ENCODE results near the gene AKAP6. TPM values are rescaled to one million over a fixed set of nuclear protein-coding genes. Genes with fewer than 3 reads are reported as not detected.

Gene AKAP6
- total and polyA plus RNA-seq, 2 of the 8 experiments (the other 6 are each of a cell fraction or from before 2014, with no cell fraction given) = 0.09 to 0.89 TPM

DNA sequence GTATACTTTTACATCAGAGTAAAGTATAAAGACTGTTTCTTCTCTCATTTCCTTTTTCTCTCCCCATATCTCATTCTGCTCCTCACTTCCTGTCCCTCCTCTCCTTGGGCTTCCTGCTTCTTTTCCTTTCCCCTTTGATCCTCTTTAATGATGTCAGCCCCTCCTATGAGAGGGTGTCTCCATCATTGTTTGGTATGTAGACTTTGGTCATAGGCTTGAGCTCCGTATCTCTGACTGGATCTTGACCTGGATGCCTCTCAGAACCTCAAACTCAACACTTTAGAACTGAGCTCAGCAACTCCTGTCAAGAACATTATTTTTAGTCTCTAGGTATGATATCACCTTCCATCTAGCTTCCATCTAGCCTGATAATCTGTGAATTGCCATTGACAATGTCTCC, 50.3 kb downstream of the AKAP6 start:
- Histone ChIP-seq H3K23me2 (ENCODE audit: low read depth, low read length) (no peaks in the 10 kb centered on the region), H3K4me1 (replicated peaks in 1 of 4; ENCODE audit: control insufficient read depth in 3 of 4, insufficient read depth in 4 of 4, low read length in 3 of 4) (no peaks in the 10 kb centered on the region), H3K36me3 (ENCODE audit: control insufficient read depth in 2 of 4, insufficient read depth in 4 of 4, low read length in 3 of 4) (no peaks in the 10 kb centered on the region), H4K91ac (replicated peaks; ENCODE audit: insufficient read length, low read length) (no peak overlapping the region), H4K20me1 (replicated peaks in 1 of 2; ENCODE audit: control insufficient read depth in 1 of 2, insufficient read depth in 2 of 2, low read length in 2 of 2) (no peaks in the 10 kb centered on the region), H3K4me3 (ENCODE audit: extremely low read depth in 1 of 4, insufficient read depth in 2 of 4, low read depth in 3 of 4, low read length in 4 of 4) (no peak overlapping the region), H2AFZ (ENCODE audit: low read length) (no peak overlapping the region), H3K27me3 (replicated peaks in 1 of 4; ENCODE audit: control insufficient read depth in 3 of 4, extremely low read depth in 1 of 4, insufficient read depth in 3 of 4, low read length in 3 of 4) (no peaks in the 10 kb centered on the region), H2BK5ac (ENCODE audit: low read depth, low read length) (no peak overlapping the region), H3K4me2 (ENCODE audit: insufficient read depth in 1 of 2, low read depth in 2 of 2, low read length in 2 of 2) (no peak overlapping the region), H3K9ac (replicated peaks in 1 of 4; ENCODE audit: extremely low read depth in 1 of 4, low read depth in 3 of 4, low read length in 3 of 4) (no peak overlapping the region), H3K56ac (replicated peaks; ENCODE audit: insufficient read length, low read depth, low read length) (no peak overlapping the region), H3K18ac (ENCODE audit: extremely low read depth, low read length) (no peak overlapping the region), H3K14ac (ENCODE audit: insufficient read length) (no peak overlapping the region), H4K5ac (ENCODE audit: insufficient read length, low read depth, low read length) (no peak overlapping the region), H3K23ac (ENCODE audit: insufficient read length) (no peak overlapping the region), H2AK5ac (ENCODE audit: low read depth, low read length) (no peak overlapping the region), H3K79me1 (ENCODE audit: low read depth, low read length) (no peaks in the 10 kb centered on the region), H2BK15ac (ENCODE audit: low read length) (no peak overlapping the region), H2BK12ac (ENCODE audit: low read depth, low read length) (no peak overlapping the region), H3K9me3 (ENCODE audit: insufficient read depth in 2 of 2, low read depth in 1 of 2, low read length in 1 of 2) (no peaks in the 10 kb centered on the region), H3K4ac (replicated peaks; ENCODE audit: insufficient read length, low read depth, low read length) (no peak overlapping the region), H3K79me2 (ENCODE audit: control insufficient read depth in 1 of 2, insufficient read depth in 2 of 2, low read length in 2 of 2) (no peaks in the 10 kb centered on the region), H2BK120ac (replicated peaks; ENCODE audit: low read depth, low read length) (no peak overlapping the region), H2BK20ac (ENCODE audit: low read length) (no peak overlapping the region), H4K8ac (ENCODE audit: extremely low read depth, insufficient read depth, low read length) (no peak overlapping the region), H3K27ac (ENCODE audit: low read depth, low read length) (no peak overlapping the region)
- DNase-seq (ENCODE audit: low read depth in 1 of 2, low spot score in 2 of 2) = no peak
- ChIA-PET CTCF (ENCODE audit: partially characterized antibody) (interaction anchor here (0.6 to 1.8 kb wide), 4 partner anchors 8 to 125 kb away, joined by 3 to 5 read pairs (median 4); no protein-coding TSS in a partner anchor), POLR2A (ENCODE audit: partially characterized antibody) (no interaction called here)
- 100% methylated on average over 1 of the region's 1 CpG; no CpG with 5 or more reads in 1 of the 2 experiments for WGBS, 2 experiments (ENCODE audit: extremely low coverage in 1 of 2, insufficient coverage in 1 of 2, insufficient read length in 1 of 2, insufficient replicate concordance in 2 of 2, low coverage in 1 of 2, low lambda C conversion rate in 2 of 2, missing lambda C conversion rate in 1 of 2)
- FAIRE-seq = no peak
- TF ChIP-seq MAFK (IDR thresholded peaks at IDR 0.05; ENCODE audit: low read depth, low read length) (no peak), EGR1 (IDR thresholded peaks at IDR 0.05; ENCODE audit: borderline replicate concordance, low read depth, low read length) (no peak), TCF12 (IDR thresholded peaks at IDR 0.05; ENCODE audit: low read depth, low read length) (no peak), KDM4A (IDR thresholded peaks at IDR 0.05; ENCODE audit: low read depth, low read length, severe bottlenecking) (no peak), CREB1 (IDR thresholded peaks at IDR 0.05) (no peak), SP4 (IDR thresholded peaks at IDR 0.05; ENCODE audit: low read length) (no peak), BRCA1 (IDR thresholded peaks at IDR 0.05; ENCODE audit: low read depth, low read length) (no peak), SP1 (IDR thresholded peaks at IDR 0.05; ENCODE audit: low read depth, low read length) (no peak)
- TF ChIP-seq, protein P1, sequence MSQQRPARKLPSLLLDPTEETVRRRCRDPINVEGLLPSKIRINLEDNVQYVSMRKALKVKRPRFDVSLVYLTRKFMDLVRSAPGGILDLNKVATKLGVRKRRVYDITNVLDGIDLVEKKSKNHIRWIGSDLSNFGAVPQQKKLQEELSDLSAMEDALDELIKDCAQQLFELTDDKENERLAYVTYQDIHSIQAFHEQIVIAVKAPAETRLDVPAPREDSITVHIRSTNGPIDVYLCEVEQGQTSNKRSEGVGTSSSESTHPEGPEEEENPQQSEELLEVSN (IDR thresholded peaks at IDR 0.05) = no peak
- TF ChIP-seq, protein P2, sequence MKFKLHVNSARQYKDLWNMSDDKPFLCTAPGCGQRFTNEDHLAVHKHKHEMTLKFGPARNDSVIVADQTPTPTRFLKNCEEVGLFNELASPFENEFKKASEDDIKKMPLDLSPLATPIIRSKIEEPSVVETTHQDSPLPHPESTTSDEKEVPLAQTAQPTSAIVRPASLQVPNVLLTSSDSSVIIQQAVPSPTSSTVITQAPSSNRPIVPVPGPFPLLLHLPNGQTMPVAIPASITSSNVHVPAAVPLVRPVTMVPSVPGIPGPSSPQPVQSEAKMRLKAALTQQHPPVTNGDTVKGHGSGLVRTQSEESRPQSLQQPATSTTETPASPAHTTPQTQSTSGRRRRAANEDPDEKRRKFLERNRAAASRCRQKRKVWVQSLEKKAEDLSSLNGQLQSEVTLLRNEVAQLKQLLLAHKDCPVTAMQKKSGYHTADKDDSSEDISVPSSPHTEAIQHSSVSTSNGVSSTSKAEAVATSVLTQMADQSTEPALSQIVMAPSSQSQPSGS (IDR thresholded peaks at IDR 0.05; ENCODE audit: low read length) = no peak
- TF ChIP-seq, protein P3, sequence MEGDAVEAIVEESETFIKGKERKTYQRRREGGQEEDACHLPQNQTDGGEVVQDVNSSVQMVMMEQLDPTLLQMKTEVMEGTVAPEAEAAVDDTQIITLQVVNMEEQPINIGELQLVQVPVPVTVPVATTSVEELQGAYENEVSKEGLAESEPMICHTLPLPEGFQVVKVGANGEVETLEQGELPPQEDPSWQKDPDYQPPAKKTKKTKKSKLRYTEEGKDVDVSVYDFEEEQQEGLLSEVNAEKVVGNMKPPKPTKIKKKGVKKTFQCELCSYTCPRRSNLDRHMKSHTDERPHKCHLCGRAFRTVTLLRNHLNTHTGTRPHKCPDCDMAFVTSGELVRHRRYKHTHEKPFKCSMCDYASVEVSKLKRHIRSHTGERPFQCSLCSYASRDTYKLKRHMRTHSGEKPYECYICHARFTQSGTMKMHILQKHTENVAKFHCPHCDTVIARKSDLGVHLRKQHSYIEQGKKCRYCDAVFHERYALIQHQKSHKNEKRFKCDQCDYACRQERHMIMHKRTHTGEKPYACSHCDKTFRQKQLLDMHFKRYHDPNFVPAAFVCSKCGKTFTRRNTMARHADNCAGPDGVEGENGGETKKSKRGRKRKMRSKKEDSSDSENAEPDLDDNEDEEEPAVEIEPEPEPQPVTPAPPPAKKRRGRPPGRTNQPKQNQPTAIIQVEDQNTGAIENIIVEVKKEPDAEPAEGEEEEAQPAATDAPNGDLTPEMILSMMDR (IDR thresholded peaks at IDR 0.05; ENCODE audit: control extremely low read depth in 1 of 3, insufficient read depth in 1 of 3, low read depth in 1 of 3, low read length in 3 of 3) = no peak
